IMR-90 (cell line): ENCODE data around the gene FOXO1. TPM values are rescaled to one million over a fixed set of nuclear protein-coding genes. Genes with fewer than 3 reads are reported as not detected.
A peak's percentile ranks its signal among the peaks of the same experiment; 100 is the strongest.
"Not testable (repeated sequence)": the region's sequence is repeated elsewhere in the genome, so short reads cannot be mapped to it uniquely, and the experiment has no call there.

Experiments used
- ATAC-seq: fragments of 200-7000 bp; cut with Tn5 transposase; 2 replicates; pipeline ENCODE4 v1.9.1; 2020; ENCODE audit warnings: low read depth, mild to moderate bottlenecking, moderate library complexity
- BruUV-seq: library from RNA; stranded (reverse); fragments of 400-500 nt; replicated peaks from 2 replicates; lab custom pipeline; 2021; lab: Mats Ljungman, UMichigan
- CTCF ChIA-PET: fragments of 300-600 bp; formaldehyde crosslinking; extraction: SDS; loops from one replicate; lab custom pipeline; 2021; ENCODE audit warnings: antibody characterized with exemption; lab: Yijun Ruan, JAX
- POLR2A ChIA-PET: fragments of 300-600 bp; sonication (Branson Sonifier 250); formaldehyde crosslinking; loops from one replicate; lab custom pipeline; 2022; ENCODE audit warnings: antibody characterized with exemption; ENCODE audit not compliant: unreplicated experiment; lab: Charles Lee
- DNase-seq: peaks from one replicate; pipeline ENCODE4 v3.0.0; 2013
- H2AFZ ChIP-seq: replicated peaks from 2 replicates; pipeline ENCODE3; 2013; ENCODE audit warnings: low read length, mild to moderate bottlenecking; ENCODE audit not compliant: poor library complexity
- H2AK5ac ChIP-seq: 2 replicates; pipeline ENCODE4 v1.6.1; 2013; ENCODE audit warnings: low read depth, low read length, inconsistent platforms
- H2AK9ac ChIP-seq: replicated peaks from 2 replicates; pipeline ENCODE3; 2013; ENCODE audit warnings: mild to moderate bottlenecking, low read depth, low read length, moderate library complexity; ENCODE audit not compliant: poor library complexity
- H2BK120ac ChIP-seq: 2 replicates; pipeline ENCODE4 v1.6.1; 2013; ENCODE audit warnings: low read depth, low read length, inconsistent platforms
- H2BK15ac ChIP-seq: 3 replicates; pipeline ENCODE4 v1.6.1; 2013; ENCODE audit warnings: low read depth, low read length, inconsistent platforms
- H2BK20ac ChIP-seq: 2 replicates; pipeline ENCODE4 v1.6.1; 2013; ENCODE audit warnings: low read depth, mild to moderate bottlenecking, inconsistent platforms, low read length, moderate library complexity
- H2BK5ac ChIP-seq: 2 replicates; pipeline ENCODE4 v1.6.1; 2013; ENCODE audit warnings: mild to moderate bottlenecking, low read depth, low read length, inconsistent platforms; ENCODE audit not compliant: poor library complexity, severe bottlenecking
- H3K14ac ChIP-seq: replicated peaks from 2 replicates; pipeline ENCODE4 v1.6.1; 2013; ENCODE audit warnings: low read depth, low read length, inconsistent platforms
- H3K18ac ChIP-seq: 2 replicates; pipeline ENCODE4 v1.6.1; 2013; ENCODE audit warnings: low read depth, low read length, control low read depth
- H3K23ac ChIP-seq: 2 replicates; pipeline ENCODE4 v1.6.1; 2013; ENCODE audit warnings: low read depth, low read length, inconsistent platforms
- H3K27ac ChIP-seq: 2 replicates; pipeline ENCODE4 v1.5.1; 2013; ENCODE audit warnings: mild to moderate bottlenecking, control low read depth, low read length; ENCODE audit not compliant: insufficient read depth
- H3K27me3 ChIP-seq: 2 replicates; pipeline ENCODE4 v1.6.1; 2013; ENCODE audit warnings: low read length; ENCODE audit not compliant: control insufficient read depth, insufficient read depth
- H3K36me3 ChIP-seq: 2 replicates; pipeline ENCODE4 v1.6.1; 2013; ENCODE audit warnings: low read length, mixed read lengths; ENCODE audit not compliant: control insufficient read depth, insufficient read depth
- H3K4ac ChIP-seq: 2 replicates; pipeline ENCODE4 v1.6.1; 2013; ENCODE audit warnings: low read depth, low read length, inconsistent platforms
- H3K4me1 ChIP-seq: 2 replicates; pipeline ENCODE4 v1.6.1; 2013; ENCODE audit warnings: low read length, mixed read lengths; ENCODE audit not compliant: control insufficient read depth, insufficient read depth
- H3K4me2 ChIP-seq: 2 replicates; pipeline ENCODE4 v1.6.1; 2013; ENCODE audit warnings: low read depth, mild to moderate bottlenecking, control low read depth, low read length, moderate library complexity
- H3K4me3 ChIP-seq: 2 replicates; pipeline ENCODE4 v1.5.1; 2013; ENCODE audit warnings: low read depth, mild to moderate bottlenecking, control low read depth, low read length, moderate library complexity; ENCODE audit not compliant: insufficient read depth
- H3K56ac ChIP-seq: 2 replicates; pipeline ENCODE4 v1.6.1; 2013; ENCODE audit warnings: low read length, inconsistent platforms; ENCODE audit not compliant: insufficient read depth; ENCODE audit errors: extremely low read depth
- H3K79me1 ChIP-seq, 2 experiments: 2 replicates each; pipeline ENCODE4 v1.6.1; 2013; ENCODE audit warnings: low read length in 2 of 2, inconsistent platforms in 1 of 2, low read depth in 1 of 2
- H3K9ac ChIP-seq: 2 replicates; pipeline ENCODE4 v1.6.1; 2013; ENCODE audit warnings: low read depth, low read length, control low read depth
- H3K9me1 ChIP-seq: 2 replicates; pipeline ENCODE4 v1.6.1; 2013; ENCODE audit warnings: low read length, inconsistent platforms; ENCODE audit not compliant: insufficient read depth
- H3K9me3 ChIP-seq: 2 replicates; pipeline ENCODE4 v1.6.1; 2013; ENCODE audit warnings: low read length; ENCODE audit not compliant: control insufficient read depth, insufficient read depth
- H4K20me1 ChIP-seq: 2 replicates; pipeline ENCODE4 v1.6.1; 2013; ENCODE audit warnings: low read length, inconsistent platforms; ENCODE audit not compliant: insufficient read depth
- H4K5ac ChIP-seq: 2 replicates; pipeline ENCODE4 v1.6.1; 2013; ENCODE audit warnings: mild to moderate bottlenecking, low read depth, low read length, control low read depth
- H4K8ac ChIP-seq, 2 experiments: 2 replicates each; pipeline ENCODE4 v1.6.1; 2013; ENCODE audit warnings: low read depth in 2 of 2, low read length in 2 of 2, control low read depth in 1 of 2, inconsistent platforms in 1 of 2
- H4K91ac ChIP-seq: 2 replicates; pipeline ENCODE4 v1.6.1; 2013; ENCODE audit warnings: low read depth, low read length, inconsistent platforms; ENCODE audit not compliant: insufficient read depth
- WGBS, 2 experiments: methylation state at CpG; one replicate each; pipeline versions ENCODE4 v1.1.5 to v1.1.7; 2013; ENCODE audit warnings: missing lambda C conversion rate in 2 of 2; ENCODE audit not compliant: insufficient read length in 1 of 2; ENCODE audit errors: extremely low coverage in 2 of 2; 5-methylcytosine and 5-hydroxymethylcytosine counted together
- dilution Hi-C: fragments of 300-500 bp; cut with HindIII; formaldehyde crosslinking; loops from one replicate; pipeline ENCODE4 v1.14.3; 2018; ENCODE audit warnings: low sequenced_read_pairs; ENCODE audit not compliant: unreplicated experiment
- in situ Hi-C: fragments of 300-500 bp; cut with MboI; formaldehyde crosslinking; loops from 3 replicates; pipeline ENCODE4 v1.14.3; 2019; ENCODE audit warnings: low sequenced_read_pairs, inconsistent platforms, mixed read lengths
- intact Hi-C: fragments of 100-400 bp; cut with micrococcal nuclease; formaldehyde crosslinking; loops from 2 replicates; pipeline ENCODE4 v1.10.0; 2022
- polyA plus RNA-seq, 3 experiments: library from polyadenylated mRNA; depleted of rRNA; stranded (reverse); fragments of >200 nt; gene quantifications; 2 replicates each; pipeline ENCODE4 v1.2.3, GENCODE V29; 2012; ENCODE audit warnings: low replicate concordance in 1 of 3
- total RNA-seq: library from RNA; depleted of rRNA; stranded (reverse); fragments of >200 nt; gene quantifications from 2 replicates; pipeline ENCODE4 v1.2.3, GENCODE V29; 2012

FOXO1 gene
- total and polyA plus RNA-seq, 2 of the 4 experiments (the other 2 are of a cell fraction), result 0.12 to 0.18 TPM

- H4K91ac ChIP-seq, DNase-seq, H2BK15ac ChIP-seq, H3K9ac ChIP-seq, in situ Hi-C loops, POLR2A ChIA-PET, H3K4me2 ChIP-seq, H3K56ac ChIP-seq, intact Hi-C loops, BruUV-seq, H3K14ac ChIP-seq, H2AK9ac ChIP-seq, H3K9me3 ChIP-seq, H3K4ac ChIP-seq, H3K9me1 ChIP-seq, H3K27ac ChIP-seq, H2BK5ac ChIP-seq, H2BK20ac ChIP-seq, H4K8ac ChIP-seq, H3K4me1 ChIP-seq, H3K23ac ChIP-seq, dilution Hi-C loops, H2AK5ac ChIP-seq, CTCF ChIA-PET, ATAC-seq, H3K79me1 ChIP-seq, H3K18ac ChIP-seq, H2BK120ac ChIP-seq, H4K5ac ChIP-seq, H3K4me3 ChIP-seq, H3K36me3 ChIP-seq, H4K20me1 ChIP-seq: not testable (repeated sequence)
- WGBS, 2 experiments, result no CpG with 5 or more reads among the region's 17 CpGs
- Histone ChIP-seq H3K27me3 (peaks cover 46% of the 10 kb centered on the region), H2AFZ (peak overlapping the region; percentile 79)
Observed at GRCh38 chr13:40664100-40664349, 2.4 kb downstream of the FOXO1 start.
